NCI-H1048 (cell line): ENCODE data around the gene TNFRSF6B.

Source experiments
- DNase-seq: peaks from one replicate; lab custom pipeline; 2025; lab: John Stamatoyannopoulos, UW

The TNFRSF6B gene

GRCh38 chr20:63697868-63698545, 1.6 kb downstream of the TNFRSF6B start:
- no peak for DNase-seq

GRCh38 chr20:63698739-63699465, 2.5 kb downstream of the TNFRSF6B start:
- DNase-seq, result no peak

- DNase-seq, result no peak
Measured at GRCh38 chr20:63699466-63700198, 3.2 kb downstream of the TNFRSF6B start.

GRCh38 chr20:63700199-63701050, 4.0 kb downstream of the TNFRSF6B start:
- DNase-seq, result no peak

GRCh38 chr20:63701051-63701328, 4.5 kb downstream of the TNFRSF6B start:
- no peak for DNase-seq

GRCh38 chr20:63701329-63702035, 5.0 kb downstream of the TNFRSF6B start:
- DNase-seq, result no peak

GRCh38 chr20:63702036-63702665, 5.7 kb downstream of the TNFRSF6B start:
- DNase-seq, result no peak

- no peak for DNase-seq
Measured at GRCh38 chr20:63702751-63703470, 6.5 kb downstream of the TNFRSF6B start.

GRCh38 chr20:63703471-63703975, 7.1 kb downstream of the TNFRSF6B start:
- DNase-seq, result no peak

- DNase-seq, result no peak
Measured at GRCh38 chr20:63703976-63704748, 7.7 kb downstream of the TNFRSF6B start.

- no peak for DNase-seq
Measured at GRCh38 chr20:63704749-63705117, 8.3 kb downstream of the TNFRSF6B start.

- no peak for DNase-seq
Measured at GRCh38 chr20:63705232-63706026, 9.0 kb downstream of the TNFRSF6B start.

GRCh38 chr20:63706027-63706695, 9.7 kb downstream of the TNFRSF6B start:
- no peak for DNase-seq

- no peak for DNase-seq
Measured at GRCh38 chr20:63706852-63707557, 10.6 kb downstream of the TNFRSF6B start.

- DNase-seq, result peak; percentile 20
Measured at GRCh38 chr20:63707558-63708300, 11.3 kb downstream of the TNFRSF6B start, which contains the start of the genes ARFRP1 and ZGPAT. TSS of gene ARFRP1 (minus strand) at chr20:63707976. CDS start at chr20:63707091, 885 bp downstream. TSS of gene ZGPAT (plus strand) at chr20:63708039. CDS start at chr20:63708581, 542 bp downstream.
